GM21528 (cell line): ENCODE data around the gene NBL1.

Experiments
- ATAC-seq: cut with Tn5 transposase; IDR thresholded peaks from one replicate; pipeline ENCODE4 v1.9.1; 2021; ENCODE audit warnings: mild to moderate bottlenecking, moderate library complexity; ENCODE audit not compliant: unreplicated experiment, low FRiP score

NBL1 gene

GRCh38 chr1:19643602-19644394, at the start of gene NBL1:
NBL1 (plus strand) TSS chr1:19644311; CDS start chr1:19655031, 10,720 bp downstream.
- no peak for ATAC-seq

- no peak for ATAC-seq
Measured at GRCh38 chr1:19596065-19596713, 47.9 kb upstream of the NBL1 start.

GRCh38 chr1:19596714-19597495, 47.2 kb upstream of the NBL1 start:
- peak; percentile 86 for ATAC-seq

- ATAC-seq = no peak
Measured at GRCh38 chr1:19597496-19598309, 46.4 kb upstream of the NBL1 start.

GRCh38 chr1:19599810-19600209, 44.3 kb upstream of the NBL1 start:
- no peak for ATAC-seq

GRCh38 chr1:19602486-19602885, 41.6 kb upstream of the NBL1 start:
- no peak for ATAC-seq

GRCh38 chr1:19605967-19606366, 38.1 kb upstream of the NBL1 start:
- ATAC-seq = no peak

GRCh38 chr1:19606817-19607642, 37.1 kb upstream of the NBL1 start:
- ATAC-seq = no peak

GRCh38 chr1:19608232-19608631, 35.9 kb upstream of the NBL1 start:
- ATAC-seq = no peak

GRCh38 chr1:19610282-19610981, 33.7 kb upstream of the NBL1 start:
- no peak for ATAC-seq

- no peak for ATAC-seq
Measured at GRCh38 chr1:19612530-19612929, 31.6 kb upstream of the NBL1 start.

GRCh38 chr1:19613171-19613703, 30.9 kb upstream of the NBL1 start:
- no peak for ATAC-seq

- ATAC-seq = no peak
Measured at GRCh38 chr1:19615438-19615837, 28.7 kb upstream of the NBL1 start.

GRCh38 chr1:19616489-19616888, 27.6 kb upstream of the NBL1 start:
- ATAC-seq = no peak

GRCh38 chr1:19617376-19617775, 26.7 kb upstream of the NBL1 start:
- no peak for ATAC-seq

GRCh38 chr1:19618428-19618827, 25.7 kb upstream of the NBL1 start:
- ATAC-seq = no peak

GRCh38 chr1:19619697-19620384, 24.3 kb upstream of the NBL1 start:
- no peak for ATAC-seq

GRCh38 chr1:19620786-19621185, 23.3 kb upstream of the NBL1 start:
- no peak for ATAC-seq
